GM12878 (cell line): Measurements from ENCODE around the gene CNPY1. TPM values are rescaled to one million over a fixed set of nuclear protein-coding genes. Genes with fewer than 3 reads are reported as not detected.

Source experiments
- ATAC-seq: fragments of 200-7000 bp; cut with Tn5 transposase; 3 replicates; pipeline ENCODE4 v1.9.1; 2020; ENCODE audit warnings: mild to moderate bottlenecking, moderate library complexity
- BruUV-seq: library from RNA; stranded (reverse); fragments of 400-500 nt; replicated peaks from 2 replicates; lab custom pipeline; 2021; lab: Mats Ljungman, UMichigan
- CTCF ChIA-PET: fragments of 300-600 bp; sonication (Branson Sonifier 250); formaldehyde crosslinking; extraction: SDS; loops from one replicate; lab custom pipeline; 2021; ENCODE audit warnings: inconsistent platforms; lab: Yijun Ruan, JAX
- POLR2A ChIA-PET: fragments of 350-600 bp; formaldehyde crosslinking; extraction: SDS; loops from one replicate; lab custom pipeline; 2021; ENCODE audit warnings: inconsistent platforms; lab: Charles Lee
- RAD21 ChIA-PET: fragments of 300-600 bp; sonication (Branson Sonifier 250); formaldehyde crosslinking; loops from one replicate; lab custom pipeline; 2023; ENCODE audit warnings: antibody characterized with exemption; ENCODE audit not compliant: unreplicated experiment; lab: Charles Lee
- SMC1A ChIA-PET: fragments of 300-600 bp; sonication (Branson Sonifier 250); formaldehyde crosslinking; loops from one replicate; lab custom pipeline; 2023; ENCODE audit not compliant: unreplicated experiment, uncharacterized antibody; lab: Charles Lee
- DNase-seq: peaks from one replicate; pipeline ENCODE4 v3.0.0-alpha.2; 2011; ENCODE audit warnings: low read depth, low spot score
- FAIRE-seq: peaks from 3 replicates; lab custom pipeline; 2011; peaks lifted over from hg19 to GRCh38; lab: Jason Lieb, UNC
- H2AFZ ChIP-seq: 2 replicates; pipeline ENCODE4 v1.6.0; 2011; ENCODE audit warnings: low read depth, low read length, control low read depth; ENCODE audit not compliant: control insufficient read depth
- H3K27ac ChIP-seq: 2 replicates; pipeline ENCODE4 v1.5.1; 2011; ENCODE audit warnings: control low read depth; ENCODE audit not compliant: control insufficient read depth, insufficient read depth
- H3K27me3 ChIP-seq, 2 experiments: replicated peaks in 1 of 2; 2 replicates each; pipeline versions ENCODE4 v1.6.0 to v1.6.1; 2011; ENCODE audit warnings: low read length in 1 of 2; ENCODE audit not compliant: control insufficient read depth in 2 of 2, insufficient read depth in 2 of 2
- H3K36me3 ChIP-seq, 2 experiments: 2 replicates each; pipeline ENCODE4 v1.5.1; 2011; ENCODE audit warnings: low read length in 1 of 2; ENCODE audit not compliant: control insufficient read depth in 2 of 2, insufficient read depth in 2 of 2
- H3K4me1 ChIP-seq: 2 replicates; pipeline ENCODE4 v1.6.1; 2011; ENCODE audit warnings: mild to moderate bottlenecking, low read length, moderate library complexity, mixed read lengths; ENCODE audit not compliant: control insufficient read depth, insufficient read depth
- H3K4me2 ChIP-seq: 2 replicates; pipeline ENCODE4 v1.6.0; 2011; ENCODE audit warnings: control low read depth; ENCODE audit not compliant: control insufficient read depth, insufficient read depth
- H3K4me3 ChIP-seq: fragments of 200-600 bp; sonication (generic); 2 replicates; pipeline ENCODE4 v1.5.1; 2016
- H3K79me2 ChIP-seq: 2 replicates; pipeline ENCODE4 v1.6.0; 2011; ENCODE audit warnings: low read length; ENCODE audit not compliant: control insufficient read depth, insufficient read depth
- H3K9ac ChIP-seq: 2 replicates; pipeline ENCODE4 v1.8.0; 2011; ENCODE audit warnings: low read length, control low read depth, mixed read lengths; ENCODE audit not compliant: control insufficient read depth, insufficient read depth
- H3K9me3 ChIP-seq: replicated peaks from 3 replicates; pipeline ENCODE4 v1.5.1; 2011; ENCODE audit warnings: mild to moderate bottlenecking, low read length; ENCODE audit not compliant: control insufficient read depth, insufficient read depth
- H4K20me1 ChIP-seq: 2 replicates; pipeline ENCODE4 v1.6.0; 2011; ENCODE audit not compliant: control insufficient read depth, insufficient read depth
- CEBPZ ChIP-seq: fragments of 150-350 bp; IDR thresholded peaks from 2 replicates; pipeline ENCODE4 v1.6.1; 2016; ENCODE audit warnings: low read depth, low read length
- CREM ChIP-seq: IDR thresholded peaks from 2 replicates; pipeline ENCODE4 v1.6.1; 2014; ENCODE audit warnings: antibody characterized with exemption, low read depth
- ELK1 ChIP-seq: IDR thresholded peaks from 2 replicates; pipeline ENCODE4 v1.6.1; 2012; ENCODE audit warnings: low read depth, low read length, improper control_type of control experiment
- MTA3 ChIP-seq: IDR thresholded peaks from 2 replicates; pipeline ENCODE4 v1.6.1; 2012; ENCODE audit warnings: low read length, inconsistent platforms, borderline replicate concordance
- SMC3 ChIP-seq: IDR thresholded peaks from 2 replicates; pipeline ENCODE4 v1.6.1; 2011; ENCODE audit warnings: low read length, improper control_type of control experiment, borderline replicate concordance
- ZNF384 ChIP-seq: IDR thresholded peaks from 2 replicates; pipeline ENCODE4 v1.6.1; 2012; ENCODE audit warnings: low read depth, mild to moderate bottlenecking, low read length, improper control_type of control experiment, borderline replicate concordance
- WGBS: methylation state at CpG from one replicate; pipeline ENCODE4 v1.1.6; 2016; ENCODE audit warnings: low lambda C conversion rate; ENCODE audit not compliant: insufficient replicate concordance, insufficient coverage; ENCODE audit errors: missing lambda C conversion rate; 5-methylcytosine and 5-hydroxymethylcytosine counted together
- in situ Hi-C: fragments of 300-500 bp; cut with MboI; formaldehyde crosslinking; loops from 9 replicates; pipeline ENCODE4 v1.14.3; 2018; ENCODE audit warnings: mixed read lengths
- intact Hi-C: fragments of 100-400 bp; cut with micrococcal nuclease; formaldehyde crosslinking; loops from one replicate; pipeline ENCODE4 v1.14.2; 2022; ENCODE audit not compliant: unreplicated experiment
- polyA plus RNA-seq, 11 experiments: library from polyadenylated mRNA; depleted of rRNA in 4 of 11; unstranded in 6 of 11; stranded (reverse) in 5 of 11; fragments of >200 nt; fragmentation: Nextera tagmentation in 4 of 11; fragmentation: Illumina TruSeq in 1 of 11; extraction: Ambion mirVana in 4 of 11; extraction: Trizol in 1 of 11; gene quantifications; 1 replicate in 1 of 11; 2 replicates in 10 of 11; pipeline versions ENCODE4 v1.2.1 to v1.2.3, GENCODE V29; 2011 to 2016; ENCODE audit warnings: inconsistent platforms in 2 of 11, missing spikeins in 2 of 11, low read depth in 1 of 11
- total RNA-seq, 4 experiments: library from RNA; depleted of rRNA in 3 of 4; stranded (reverse); fragments of >200 nt in 3 of 4; fragmentation: Illumina TruSeq in 1 of 4; extraction: Trizol in 1 of 4; gene quantifications; 2 replicates each; pipeline versions ENCODE4 v1.2.1 to v1.2.3, GENCODE V29; 2013 to 2021

Gene CNPY1
- total and polyA plus RNA-seq, 10 of the 15 experiments (the other 5 are each of a cell fraction or from before 2014, with no cell fraction given), result not detected

- CTCF ChIA-PET, result no interaction called here
These were observed 49.9 kb downstream of the CNPY1 start for GRCh38 chr7:155496267-155497005.

More at GRCh38 chr7:155496267-155497005, 49.9 kb downstream of the CNPY1 start:
- Histone ChIP-seq H4K20me1 (no peaks in the 10 kb centered on the region), H3K79me2 (no peaks in the 10 kb centered on the region), H3K9ac (no peak overlapping the region), H3K4me1 (no peaks in the 10 kb centered on the region), H3K4me3 (no peak overlapping the region), H3K27ac (no peak overlapping the region), H3K27me3 (0 out of 4 replicates have a peak, but pooled peaks cover 0 to 5% of the 10 kb centered on the region in 2 experiments), H3K4me2 (no peak overlapping the region), H2AFZ (no peak overlapping the region)
- ATAC-seq, result no peak
- ChIA-PET POLR2A (no interaction called here), SMC1A (no interaction called here)
- in situ Hi-C loops, result no loop called here
- WGBS, result 52% methylated on average over 23 of the region's 23 CpGs
- TF ChIP-seq CEBPZ, result no peak
- TF ChIP-seq SMC3, result no peak
- TF ChIP-seq ELK1, result no peak
- TF ChIP-seq ZNF384, result no peak
- no peak for TF ChIP-seq MTA3
- TF ChIP-seq CREM, result no peak
- TF ChIP-seq, all 136 proteins: peak for 0
- BruUV-seq, result no TSS peak
- FAIRE-seq (no peak), DNase-seq (no peak)
- RAD21 ChIA-PET, result no interaction called here
- Histone ChIP-seq H3K36me3 (no peaks in the 10 kb centered on the region), H3K9me3 (no peaks in the 10 kb centered on the region; the same call in 2 of the 3 replicates)
- intact Hi-C loops, result no loop called here
